ENCODE measurements around the gene C17orf107.
"Not testable (repeated sequence)": the region's sequence is repeated elsewhere in the genome, so short reads cannot be mapped to it uniquely, and the experiment has no call there.

DNA sequence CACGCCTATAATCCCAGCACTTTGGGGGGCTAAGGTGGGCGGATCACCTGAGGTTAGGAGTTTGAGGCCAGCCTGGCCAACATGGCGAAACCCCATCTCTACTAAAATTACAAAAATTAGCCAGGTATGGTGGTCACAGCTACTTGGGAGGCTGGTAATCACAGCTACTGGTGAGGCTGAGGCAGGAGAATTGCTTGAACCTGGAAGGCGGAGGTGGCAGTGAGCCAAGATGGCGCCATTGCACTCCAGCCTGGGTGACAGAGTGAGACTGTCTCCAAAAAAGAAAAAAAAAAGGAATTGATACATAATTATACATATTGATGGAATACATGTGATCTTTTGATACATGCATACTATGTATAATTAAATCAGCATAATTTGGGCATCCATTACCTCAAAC, 31.8 kb upstream of the C17orf107 start:
- TF ChIP-seq, protein P1, sequence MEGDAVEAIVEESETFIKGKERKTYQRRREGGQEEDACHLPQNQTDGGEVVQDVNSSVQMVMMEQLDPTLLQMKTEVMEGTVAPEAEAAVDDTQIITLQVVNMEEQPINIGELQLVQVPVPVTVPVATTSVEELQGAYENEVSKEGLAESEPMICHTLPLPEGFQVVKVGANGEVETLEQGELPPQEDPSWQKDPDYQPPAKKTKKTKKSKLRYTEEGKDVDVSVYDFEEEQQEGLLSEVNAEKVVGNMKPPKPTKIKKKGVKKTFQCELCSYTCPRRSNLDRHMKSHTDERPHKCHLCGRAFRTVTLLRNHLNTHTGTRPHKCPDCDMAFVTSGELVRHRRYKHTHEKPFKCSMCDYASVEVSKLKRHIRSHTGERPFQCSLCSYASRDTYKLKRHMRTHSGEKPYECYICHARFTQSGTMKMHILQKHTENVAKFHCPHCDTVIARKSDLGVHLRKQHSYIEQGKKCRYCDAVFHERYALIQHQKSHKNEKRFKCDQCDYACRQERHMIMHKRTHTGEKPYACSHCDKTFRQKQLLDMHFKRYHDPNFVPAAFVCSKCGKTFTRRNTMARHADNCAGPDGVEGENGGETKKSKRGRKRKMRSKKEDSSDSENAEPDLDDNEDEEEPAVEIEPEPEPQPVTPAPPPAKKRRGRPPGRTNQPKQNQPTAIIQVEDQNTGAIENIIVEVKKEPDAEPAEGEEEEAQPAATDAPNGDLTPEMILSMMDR (IDR thresholded peaks at IDR 0.05), result not testable (repeated sequence)
- not testable (repeated sequence) for TF ChIP-seq POLR2A (IDR thresholded peaks at IDR 0.05)
